Measurements from ENCODE around the gene OXA1L.

DNA sequence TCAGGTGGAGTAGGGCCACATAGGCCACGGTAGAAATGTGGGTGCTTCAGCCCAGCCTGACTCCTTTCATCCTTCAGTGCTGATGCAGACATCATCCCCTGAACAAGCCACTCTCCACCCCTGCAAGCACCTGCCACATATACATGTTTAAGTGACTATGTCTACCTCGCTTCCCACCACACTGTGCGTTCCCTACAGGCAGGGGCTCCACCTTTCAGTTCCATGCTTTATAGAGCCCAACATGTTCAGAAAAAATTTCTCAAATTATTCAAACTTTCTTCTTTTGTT, 37.1 kb downstream of the OXA1L start:
- TF ChIP-seq, protein P1, sequence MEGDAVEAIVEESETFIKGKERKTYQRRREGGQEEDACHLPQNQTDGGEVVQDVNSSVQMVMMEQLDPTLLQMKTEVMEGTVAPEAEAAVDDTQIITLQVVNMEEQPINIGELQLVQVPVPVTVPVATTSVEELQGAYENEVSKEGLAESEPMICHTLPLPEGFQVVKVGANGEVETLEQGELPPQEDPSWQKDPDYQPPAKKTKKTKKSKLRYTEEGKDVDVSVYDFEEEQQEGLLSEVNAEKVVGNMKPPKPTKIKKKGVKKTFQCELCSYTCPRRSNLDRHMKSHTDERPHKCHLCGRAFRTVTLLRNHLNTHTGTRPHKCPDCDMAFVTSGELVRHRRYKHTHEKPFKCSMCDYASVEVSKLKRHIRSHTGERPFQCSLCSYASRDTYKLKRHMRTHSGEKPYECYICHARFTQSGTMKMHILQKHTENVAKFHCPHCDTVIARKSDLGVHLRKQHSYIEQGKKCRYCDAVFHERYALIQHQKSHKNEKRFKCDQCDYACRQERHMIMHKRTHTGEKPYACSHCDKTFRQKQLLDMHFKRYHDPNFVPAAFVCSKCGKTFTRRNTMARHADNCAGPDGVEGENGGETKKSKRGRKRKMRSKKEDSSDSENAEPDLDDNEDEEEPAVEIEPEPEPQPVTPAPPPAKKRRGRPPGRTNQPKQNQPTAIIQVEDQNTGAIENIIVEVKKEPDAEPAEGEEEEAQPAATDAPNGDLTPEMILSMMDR (conservative IDR thresholded peaks at IDR 0.05; ENCODE audit: low read depth, low read length): no peak
- no peak for TF ChIP-seq EZH2 (IDR thresholded peaks at IDR 0.05; ENCODE audit: low read length, unreplicated experiment)

Data from PC-3 (cell line).